Tibial artery (tissue), 4 donors: ENCODE results near the gene PALM2AKAP2.

Experiments used
- DNase-seq, 2 donors: peaks; one replicate each; pipeline ENCODE4 v3.0.0-alpha.2; 2019
- H3K27ac ChIP-seq, 2 donors: fragments of 200-600 bp; sonication (generic) in 1 of 2; 1 replicate in 1 of 2; 2 replicates in 1 of 2; pipeline ENCODE4 v1.5.1; 2018 to 2019; ENCODE audit warnings: mild to moderate bottlenecking in 1 of 2
- H3K27me3 ChIP-seq, 2 donors: fragments of 200-600 bp; sonication (generic) in 1 of 2; one replicate each; pipeline versions ENCODE4 v1.5.1 to v1.6.0; 2016 to 2019
- H3K36me3 ChIP-seq, 3 donors: fragments of 200-600 bp; sonication (generic) in 2 of 3; one replicate each; pipeline ENCODE4 v1.5.1; 2016 to 2019; ENCODE audit warnings: mild to moderate bottlenecking in 2 of 3
- H3K4me1 ChIP-seq, 4 donors: fragments of 200-600 bp; sonication (generic) in 2 of 4; 1 replicate in 3 of 4; 2 replicates in 1 of 4; pipeline ENCODE4 v1.5.1; 2016 to 2019
- H3K4me3 ChIP-seq, 2 donors: fragments of 200-600 bp; sonication (generic) in 1 of 2; 1 replicate in 1 of 2; 2 replicates in 1 of 2; pipeline ENCODE4 v1.5.1; 2018 to 2019; ENCODE audit warnings: mild to moderate bottlenecking in 2 of 2
- H3K9me3 ChIP-seq, 3 donors: fragments of 200-600 bp; sonication (generic) in 1 of 3; one replicate each; pipeline ENCODE4 v1.5.1; 2016 to 2019
- CTCF ChIP-seq, 2 experiments: fragments of 200-600 bp in 1 of 2; fragments of 450-650 bp in 1 of 2; IDR thresholded peaks; one replicate each; pipeline ENCODE4 v1.5.1; 2017 to 2019; ENCODE audit warnings: antibody characterized with exemption in 2 of 2, mild to moderate bottlenecking in 1 of 2, moderate library complexity in 1 of 2
- intact Hi-C: fragments of 100-400 bp; cut with DNase I; formaldehyde crosslinking; loops from one replicate; pipeline ENCODE4 v1.15.0; 2023; ENCODE audit warnings: low total_unique reads

PALM2AKAP2 gene

GRCh38 chr9:109737295-109737694 is 42.7 kb upstream of the PALM2AKAP2 start:
- peaks cover 0 to 17% (median 5%) of the 10 kb centered on the region in 4 donors for H3K4me1 ChIP-seq
- H3K27ac ChIP-seq, result no peak overlapping the region
- DNase-seq, result no peak
- TF ChIP-seq CTCF (IDR thresholded peaks at IDR 0.05), result no peak
- H3K4me3 ChIP-seq, result no peak overlapping the region
- no peaks in the 10 kb centered on the region for H3K9me3 ChIP-seq
- H3K27me3 ChIP-seq, result no peaks in the 10 kb centered on the region
- no peaks in the 10 kb centered on the region for H3K36me3 ChIP-seq
- intact Hi-C loops, result no loop called here

GRCh38 chr9:109739760-109740159 is 40.2 kb upstream of the PALM2AKAP2 start:
- Histone ChIP-seq H3K9me3 (no peaks in the 10 kb centered on the region), H3K4me1 (peaks cover 0 to 29% (median 18%) of the 10 kb centered on the region in 4 donors)

GRCh38 chr9:109742776-109743348 is 37.1 kb upstream of the PALM2AKAP2 start:
- Histone ChIP-seq H3K4me1 (peaks cover 0 to 40% (median 32%) of the 10 kb centered on the region in 4 donors), H3K27ac (no peak overlapping the region), H3K9me3 (no peaks in the 10 kb centered on the region), H3K36me3 (no peaks in the 10 kb centered on the region), H3K27me3 (no peaks in the 10 kb centered on the region), H3K4me3 (no peak overlapping the region)
- DNase-seq, result peak in 1 of 2 donors; percentile 25
- intact Hi-C loops, result no loop called here
- TF ChIP-seq CTCF (IDR thresholded peaks at IDR 0.05), result no peak

More at GRCh38 chr9:109739760-109740159, 40.2 kb upstream of the PALM2AKAP2 start:
- Histone ChIP-seq H3K4me3 (no peak overlapping the region), H3K36me3 (no peaks in the 10 kb centered on the region), H3K27ac (no peak overlapping the region), H3K27me3 (no peaks in the 10 kb centered on the region)
- DNase-seq, result no peak
- intact Hi-C loops, result no loop called here
- no peak for TF ChIP-seq CTCF (IDR thresholded peaks at IDR 0.05)

- Histone ChIP-seq H3K4me1 (peaks cover 0 to 40% (median 32%) of the 10 kb centered on the region in 4 donors), H3K27ac (no peak overlapping the region), H3K36me3 (no peaks in the 10 kb centered on the region), H3K4me3 (no peak overlapping the region), H3K27me3 (no peaks in the 10 kb centered on the region), H3K9me3 (no peaks in the 10 kb centered on the region)
- DNase-seq, result no peak
- no peak for TF ChIP-seq CTCF (IDR thresholded peaks at IDR 0.05)
- intact Hi-C loops, result no loop called here
Measured at GRCh38 chr9:109743696-109744095, 36.3 kb upstream of the PALM2AKAP2 start.

- intact Hi-C loops, result no loop called here
- no peak for TF ChIP-seq CTCF (IDR thresholded peaks at IDR 0.05)
- H3K9me3 ChIP-seq, result no peaks in the 10 kb centered on the region
- DNase-seq, result peak; percentile 87 to 91
- H3K27ac ChIP-seq, result peak overlapping the region; percentile 62 to 77
- H3K27me3 ChIP-seq, result no peaks in the 10 kb centered on the region
- H3K4me3 ChIP-seq, result peak overlapping the region in 1 of 2 donors; percentile 16
- H3K36me3 ChIP-seq, result no peaks in the 10 kb centered on the region
- H3K4me1 ChIP-seq, result peaks cover 0 to 45% (median 32%) of the 10 kb centered on the region in 4 donors
Measured at GRCh38 chr9:109745335-109746283, 34.4 kb upstream of the PALM2AKAP2 start.
